BE2C (cell line): ENCODE data around the gene NAA38.

ENCODE experiments used
- DNase-seq: peaks from one replicate; pipeline ENCODE4 v3.0.0-alpha.2; 2020
- H3K27me3 ChIP-seq: fragments of 250-450 bp; sonication (Bioruptor Pico); 2 replicates; pipeline ENCODE4 v1.5.1; 2020; ENCODE audit warnings: mild to moderate bottlenecking
- H3K36me3 ChIP-seq: fragments of 250-450 bp; sonication (Bioruptor Pico); 2 replicates; pipeline ENCODE4 v1.5.1; 2020; ENCODE audit warnings: mild to moderate bottlenecking
- H3K4me1 ChIP-seq: fragments of 250-450 bp; sonication (Bioruptor Pico); 2 replicates; pipeline ENCODE4 v1.5.1; 2020
- H3K4me3 ChIP-seq: 2 replicates; pipeline ENCODE4 v1.5.1; 2011; ENCODE audit warnings: low read depth, low read length
- H3K9me3 ChIP-seq: fragments of 250-450 bp; sonication (Bioruptor Pico); 2 replicates; pipeline ENCODE4 v1.5.1; 2020
- CTCF ChIP-seq: IDR thresholded peaks from 2 replicates; pipeline ENCODE4 v1.5.1; 2012; ENCODE audit warnings: mild to moderate bottlenecking, low read depth, low read length

The NAA38 gene

GRCh38 chr17:7851438-7852261 is 5.7 kb downstream of the NAA38 start:
- Histone ChIP-seq H3K27me3 (no peaks in the 10 kb centered on the region), H3K36me3 (peaks cover 28% of the 10 kb centered on the region), H3K4me1 (peaks cover 3% of the 10 kb centered on the region; the same call in 1 of the 2 replicates), H3K9me3 (no peaks in the 10 kb centered on the region), H3K4me3 (no peak overlapping the region)
- peak; percentile 70 for TF ChIP-seq CTCF
- DNase-seq = peak; percentile 87

GRCh38 chr17:7850701-7851437 is 6.5 kb downstream of the NAA38 start:
- no peak for TF ChIP-seq CTCF
- DNase-seq = no peak
- peaks cover 28% of the 10 kb centered on the region for H3K36me3 ChIP-seq

GRCh38 chr17:7849751-7850504 is 7.4 kb downstream of the NAA38 start:
- Histone ChIP-seq H3K9me3 (no peaks in the 10 kb centered on the region), H3K4me3 (no peak overlapping the region), H3K36me3 (peaks cover 33% of the 10 kb centered on the region), H3K4me1 (peaks cover 3% of the 10 kb centered on the region; the same call in 1 of the 2 replicates), H3K27me3 (no peaks in the 10 kb centered on the region)
- no peak for DNase-seq
- no peak for TF ChIP-seq CTCF

More at GRCh38 chr17:7850701-7851437, 6.5 kb downstream of the NAA38 start:
- Histone ChIP-seq H3K4me1 (peaks cover 3% of the 10 kb centered on the region; the same call in 1 of the 2 replicates), H3K27me3 (no peaks in the 10 kb centered on the region), H3K4me3 (no peak overlapping the region), H3K9me3 (no peaks in the 10 kb centered on the region)

- H3K27me3 ChIP-seq = no peaks in the 10 kb centered on the region
- H3K36me3 ChIP-seq = peaks cover 33% of the 10 kb centered on the region
- no peaks in the 10 kb centered on the region for H3K9me3 ChIP-seq
- TF ChIP-seq CTCF = no peak
- H3K4me3 ChIP-seq = no peak overlapping the region
- DNase-seq = no peak
- peaks cover 3% of the 10 kb centered on the region; the same call in 1 of the 2 replicates for H3K4me1 ChIP-seq
These were observed 8.1 kb downstream of the NAA38 start for GRCh38 chr17:7849130-7849750.

- peaks cover 33% of the 10 kb centered on the region for H3K36me3 ChIP-seq
- H3K4me1 ChIP-seq = peaks cover 3% of the 10 kb centered on the region; the same call in 1 of the 2 replicates
- no peak for DNase-seq
- H3K27me3 ChIP-seq = no peaks in the 10 kb centered on the region
- no peaks in the 10 kb centered on the region for H3K9me3 ChIP-seq
- no peak overlapping the region for H3K4me3 ChIP-seq
- TF ChIP-seq CTCF = no peak
These were observed 8.6 kb downstream of the NAA38 start for GRCh38 chr17:7848739-7849129.
